Stimulated activated CD8-positive, alpha-beta memory T cell treated with anti-CD3 and anti-CD28 coated beads, Interleukin-7, amount 100 ng/mL, for 1 hour (primary cell): ENCODE measurements around the gene ZNF343.

Experiments used
- DNase-seq, 2 donors: peaks; one replicate each; pipeline ENCODE4 v3.0.0-alpha.2; 2020; ENCODE audit warnings: low read depth in 2 of 2

ZNF343 gene

DNA sequence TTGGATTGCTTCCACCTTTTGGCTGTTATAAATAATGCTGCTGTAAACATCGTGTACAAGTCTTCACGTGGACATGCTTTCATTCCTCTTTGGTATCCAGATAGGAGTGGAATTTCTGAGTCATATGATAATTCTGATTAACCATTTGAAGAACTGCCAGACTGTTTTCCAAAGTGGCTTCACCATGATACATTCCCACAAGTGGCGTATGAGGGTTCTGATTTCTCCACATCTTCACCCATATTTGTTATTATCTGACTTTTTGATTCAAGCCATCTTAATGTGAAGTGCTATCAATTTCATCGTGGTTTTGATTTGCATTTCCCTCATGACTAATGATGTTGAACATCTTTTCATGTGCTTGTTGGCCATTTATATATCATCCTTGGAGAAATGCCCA is 35.2 kb downstream of the ZNF343 start:
- no peak for DNase-seq

DNA sequence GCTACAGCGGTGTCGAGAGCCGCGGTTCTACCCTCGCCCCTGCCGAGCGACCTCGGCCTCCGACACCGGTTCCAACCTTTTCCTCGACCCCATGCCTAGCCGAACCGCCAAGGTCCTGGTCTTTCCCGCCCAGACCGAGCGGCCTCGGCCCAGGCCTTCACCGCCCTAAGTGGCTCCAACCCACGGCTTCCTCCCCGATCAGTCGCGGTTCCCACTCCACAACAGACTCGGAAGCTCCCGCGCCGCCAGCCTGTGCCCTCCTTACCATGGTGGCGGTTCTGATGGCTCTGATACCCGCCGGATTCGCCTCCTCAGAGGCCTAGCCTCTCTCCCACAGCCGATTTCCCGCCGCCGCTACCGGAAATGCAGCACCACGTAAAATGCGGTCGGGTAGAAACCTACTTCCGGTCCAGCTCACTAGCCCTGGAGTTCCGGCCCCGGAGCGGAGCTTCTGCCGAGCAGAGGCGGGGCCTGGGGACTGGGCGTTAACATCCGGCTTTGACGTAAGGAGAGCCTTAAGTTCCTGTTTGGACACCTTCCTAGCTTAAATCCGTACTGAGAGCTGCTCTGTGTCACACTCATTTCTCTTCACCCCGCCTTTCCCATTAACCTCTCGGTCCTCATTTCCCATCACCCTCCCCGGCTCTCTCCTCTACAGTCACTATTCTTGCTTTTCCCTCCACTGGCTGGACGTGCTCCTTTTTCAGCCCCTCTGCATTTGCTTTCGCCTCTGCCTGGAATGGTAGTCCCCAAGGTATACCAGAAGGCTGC is 38.1 kb downstream of the ZNF343 start, which contains the start of gene SNRPB:
SNRPB (minus strand) TSS at position 367 of the 771 bp plus-strand sequence; CDS start at position 268, 99 bp downstream.
- DNase-seq, result peak; percentile 93 to 94

DNA sequence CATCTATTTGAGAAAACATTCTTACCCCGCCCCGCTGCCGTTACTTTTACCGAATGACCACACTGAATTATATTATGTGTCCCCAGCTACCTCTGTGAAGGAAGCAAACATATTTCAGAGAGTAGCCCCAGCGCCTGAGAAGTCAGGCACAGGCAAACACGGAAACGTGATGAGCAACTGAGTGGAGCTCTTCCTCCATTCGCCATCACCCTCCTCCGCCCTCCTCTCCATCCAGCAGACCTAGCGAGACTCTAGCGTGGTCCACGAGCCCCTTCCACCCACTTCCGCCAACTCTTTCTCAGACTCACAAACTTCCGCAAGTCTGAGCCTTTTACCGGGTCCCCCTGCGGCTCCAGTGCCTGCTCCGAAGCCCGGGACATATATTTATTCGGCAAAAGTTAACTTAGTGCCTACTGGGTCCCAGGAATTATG is 38.7 kb downstream of the ZNF343 start:
- peak; percentile 27 for DNase-seq

GRCh38 chr20:2468581-2469407 is 39.9 kb downstream of the ZNF343 start:
- no peak for DNase-seq

DNA sequence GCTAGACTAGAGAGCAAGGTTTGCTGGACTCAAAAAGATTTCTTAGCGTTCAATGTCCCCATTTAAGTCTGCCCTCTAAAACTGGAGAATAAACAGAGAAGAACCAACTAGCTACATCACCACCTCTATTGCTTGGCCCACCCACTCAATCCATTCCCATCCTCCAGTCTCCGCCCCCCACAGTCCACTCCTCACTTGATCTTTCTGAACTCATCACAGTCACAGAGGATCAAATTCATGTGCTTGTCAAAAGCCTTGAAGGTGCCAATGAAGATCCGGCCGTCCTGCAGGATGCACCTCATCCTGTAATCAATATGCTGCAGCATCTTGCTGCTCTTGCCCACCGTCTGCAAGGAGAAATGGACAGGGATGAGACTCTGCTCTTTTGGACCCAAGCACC is 41.3 kb downstream of the ZNF343 start:
- DNase-seq, result no peak

DNA sequence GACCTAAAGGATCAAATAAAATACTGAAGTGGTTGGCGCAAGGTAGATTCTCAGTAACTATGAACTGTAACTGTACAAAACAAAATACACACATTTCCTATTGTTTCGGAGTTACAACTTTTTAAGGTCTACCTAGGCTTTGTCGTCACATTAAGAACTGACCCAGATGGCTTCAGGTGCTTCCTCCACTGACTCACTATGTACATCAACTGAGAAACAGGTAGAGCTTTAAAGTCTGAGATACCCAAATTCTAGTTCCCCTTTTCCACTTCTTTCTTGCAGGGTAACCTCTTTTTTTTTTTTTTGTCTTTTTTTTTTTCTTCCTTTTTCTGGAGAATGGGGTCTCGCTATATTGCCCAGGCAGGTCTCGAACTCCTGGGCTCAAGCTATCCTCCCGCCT is 43.6 kb downstream of the ZNF343 start:
- DNase-seq, result no peak

GRCh38 chr20:2463616-2464365 is 44.9 kb downstream of the ZNF343 start:
- DNase-seq, result no peak

DNA sequence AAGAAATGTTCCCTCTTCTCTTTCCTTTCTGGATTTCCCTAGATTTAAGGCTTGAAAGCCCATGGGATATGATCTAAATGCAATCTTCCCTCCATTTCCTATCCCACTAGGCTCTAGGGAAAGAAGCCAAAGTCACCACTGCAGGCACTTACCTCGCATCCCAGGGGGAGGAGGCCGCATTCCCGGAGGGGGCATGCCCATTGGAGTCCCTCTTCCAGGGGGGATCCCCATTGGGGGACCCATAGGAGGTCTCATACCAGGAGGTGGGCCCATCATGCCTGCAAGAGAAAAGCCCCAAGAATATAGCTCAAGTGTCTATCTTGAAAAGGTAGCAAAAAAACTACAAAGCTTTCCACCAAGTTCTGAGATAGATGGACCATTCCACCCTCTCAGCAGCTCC is 46.2 kb downstream of the ZNF343 start:
- DNase-seq, result no peak

DNA sequence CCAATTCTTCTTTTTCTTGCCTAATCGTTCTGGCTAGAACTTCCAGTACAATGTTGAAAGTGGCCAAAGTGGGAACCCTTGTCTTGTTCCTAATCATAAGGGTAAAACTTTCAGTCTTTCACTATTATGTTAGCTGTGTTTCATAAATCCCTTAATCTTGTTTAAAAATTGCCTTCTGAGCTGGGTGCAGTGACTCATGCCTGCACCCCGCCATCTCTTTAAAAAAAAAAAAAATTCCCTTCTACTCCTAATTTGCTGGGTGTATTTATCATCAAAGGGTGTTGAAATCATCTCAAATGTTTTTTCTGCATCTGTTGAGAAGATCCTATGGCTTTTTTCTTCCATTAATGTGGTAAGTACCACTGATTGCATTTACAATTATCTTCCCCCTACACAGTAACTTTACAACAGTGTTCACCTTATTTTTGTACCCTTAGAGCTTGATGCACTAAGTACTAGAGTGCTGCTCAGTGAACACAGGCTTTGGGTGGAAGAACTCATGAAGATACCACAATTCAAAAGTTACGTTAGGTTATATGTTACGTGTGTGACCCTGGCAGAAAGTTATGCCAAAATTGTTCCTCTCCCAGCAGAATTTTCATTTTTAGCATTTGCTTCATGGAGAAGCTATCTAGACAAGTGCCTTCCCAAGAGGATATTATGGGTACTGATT is 47.8 kb downstream of the ZNF343 start:
- DNase-seq, result no peak

DNA sequence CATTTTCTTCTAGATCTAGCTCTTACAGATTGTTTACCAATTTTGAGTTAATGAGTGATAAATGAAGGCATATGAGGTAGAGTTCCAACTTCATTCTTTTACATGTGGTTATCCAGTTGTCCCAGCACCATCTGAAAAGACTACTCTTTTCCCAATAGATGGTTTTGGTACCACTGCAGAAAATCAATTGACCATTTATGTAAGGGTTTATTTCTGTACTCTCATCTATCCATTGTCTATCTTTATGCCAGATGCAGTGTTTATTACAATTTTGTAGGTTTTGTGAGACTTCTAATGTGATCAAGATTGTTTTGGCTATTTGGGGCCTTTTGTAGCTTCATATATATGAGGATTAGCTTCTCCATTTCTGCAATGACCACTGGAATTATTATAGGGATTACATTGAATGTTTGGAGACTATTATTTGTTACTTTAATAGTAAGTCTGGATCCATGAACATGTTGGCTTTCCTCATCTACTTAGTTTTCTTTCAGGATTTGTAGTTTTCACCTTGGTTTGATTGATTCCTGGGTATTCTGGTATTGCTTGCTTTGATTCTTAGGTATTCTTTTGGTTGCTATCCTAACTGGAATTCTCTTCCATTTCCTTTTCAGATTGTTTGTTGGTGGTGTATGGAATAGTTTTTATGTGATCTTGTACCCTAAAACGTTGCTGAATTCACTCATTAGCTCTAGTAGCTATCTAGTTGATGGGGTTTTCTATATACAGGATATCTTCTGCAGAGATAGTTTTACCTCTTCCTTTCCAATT is 48.5 kb downstream of the ZNF343 start:
- DNase-seq, result no peak

DNA sequence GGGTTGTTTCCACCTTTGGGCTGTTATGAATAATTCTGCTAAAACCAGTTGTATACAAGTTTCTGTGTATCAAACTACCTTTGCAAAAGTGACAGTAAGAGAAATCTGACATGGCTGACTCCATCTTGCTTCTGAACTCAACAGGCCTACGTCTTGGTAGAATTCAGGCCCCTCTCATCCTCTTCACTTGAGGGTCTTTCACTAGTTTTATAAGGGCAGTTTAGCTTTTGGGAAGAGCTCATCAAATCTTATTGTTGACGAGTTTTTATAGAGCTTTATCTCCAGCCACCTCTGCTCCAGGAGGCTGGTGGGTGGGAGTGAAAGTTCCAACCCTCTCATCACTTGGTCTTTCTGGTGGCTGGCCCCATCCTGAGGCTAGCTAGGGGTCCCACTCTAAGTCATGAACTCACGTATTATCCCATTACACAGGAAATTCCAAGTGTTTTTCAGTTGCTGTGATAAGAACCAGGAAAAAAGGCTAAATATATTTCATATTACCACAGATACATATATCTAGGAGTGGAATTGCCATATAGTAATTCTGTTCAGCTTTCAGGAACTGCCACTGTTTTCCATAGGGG is 49.7 kb downstream of the ZNF343 start:
- DNase-seq, result no peak

GRCh38 chr20:2455771-2456497 is 52.8 kb downstream of the ZNF343 start:
- DNase-seq, result no peak

GRCh38 chr20:2453792-2454191 is 54.9 kb downstream of the ZNF343 start:
- DNase-seq, result no peak

DNA sequence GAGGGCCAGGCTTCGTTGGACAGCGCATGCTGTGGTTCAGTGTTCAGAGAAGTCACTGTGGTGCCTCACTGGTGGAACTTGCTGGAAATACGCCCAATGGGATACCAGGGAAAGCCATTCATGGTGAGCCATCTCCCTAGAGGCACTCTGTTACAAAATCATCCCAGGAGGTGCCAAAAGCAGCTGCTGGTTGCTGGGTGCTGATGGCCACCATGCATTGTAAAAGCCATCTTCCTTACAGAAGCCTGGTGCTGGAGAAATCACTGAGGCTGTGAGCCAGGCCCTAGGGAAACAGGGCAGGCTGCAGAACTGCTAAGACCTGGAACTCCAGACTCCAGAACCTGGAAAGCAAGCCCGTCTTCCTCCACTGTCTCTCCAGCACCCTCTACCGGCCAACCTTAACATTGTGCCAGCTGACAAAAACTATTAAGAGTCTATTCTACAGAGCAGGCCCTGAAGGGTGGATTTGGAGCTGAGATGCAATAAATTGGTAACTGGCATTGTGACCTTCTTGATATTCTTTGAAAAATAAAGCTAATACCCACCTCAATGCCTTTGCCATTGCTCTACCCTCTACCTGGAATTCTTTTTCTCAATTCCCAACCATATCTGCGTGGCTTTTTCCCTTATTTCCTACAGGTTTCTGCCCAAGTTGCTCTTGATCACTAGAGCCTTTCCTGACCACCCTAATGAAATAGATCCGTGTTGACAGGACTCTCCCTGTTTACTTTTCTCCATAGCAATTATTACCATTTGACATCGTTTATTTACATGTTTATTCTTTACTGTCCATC is 56.6 kb downstream of the ZNF343 start:
- peak in 1 of 2 donors; percentile 23 for DNase-seq

GRCh38 chr20:2451422-2451821 is 57.3 kb downstream of the ZNF343 start:
- DNase-seq, result no peak

DNA sequence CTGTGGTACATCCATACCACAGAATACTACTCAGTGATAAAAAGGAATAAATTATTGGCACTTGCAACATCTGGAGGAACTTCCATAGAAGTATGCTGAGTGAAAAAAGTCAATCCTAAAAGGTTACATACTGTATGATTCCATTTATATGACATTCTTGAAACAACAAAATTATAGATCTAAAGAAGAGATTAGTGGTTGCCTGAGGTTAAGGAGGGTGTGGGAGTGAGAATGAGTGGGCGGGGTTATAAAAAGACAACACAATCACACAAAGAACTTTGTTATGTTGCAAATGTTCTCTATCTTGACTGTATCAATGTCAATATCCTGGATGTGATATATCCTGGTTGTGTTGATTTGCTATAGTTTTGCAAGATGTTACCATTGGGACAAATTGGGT is 59.3 kb downstream of the ZNF343 start:
- DNase-seq, result no peak

- no peak for DNase-seq
Measured at GRCh38 chr20:2446845-2447244, 61.9 kb downstream of the ZNF343 start.
